ENCODE measurements around the gene EML6. TPM values are rescaled to one million over a fixed set of nuclear protein-coding genes. Genes with fewer than 3 reads are reported as not detected.
"Not testable (repeated sequence)": the region's sequence is repeated elsewhere in the genome, so short reads cannot be mapped to it uniquely, and the experiment has no call there.

EML6 gene
- total and polyA plus RNA-seq, 5 donors, result 0.26 to 1.5 (median 0.72) TPM

- intact Hi-C loops (cut with DNase I), result no loop called here
- H3K4me3 ChIP-seq (ENCODE audit: low read length), result no peak overlapping the region
- H3K27ac ChIP-seq (ENCODE audit: low read length), result no peak overlapping the region
- no peak for DNase-seq
- no peaks in the 10 kb centered on the region for H3K4me1 ChIP-seq (ENCODE audit: control insufficient read depth, insufficient read depth, low read length)
- H3K9me3 ChIP-seq (ENCODE audit: control insufficient read depth, low read length), result no peaks in the 10 kb centered on the region
- H3K27me3 ChIP-seq (ENCODE audit: control insufficient read depth, insufficient read depth), result no peaks in the 10 kb centered on the region
- WGBS, result 82% methylated on average over 4 of the region's 4 CpGs
- peak in 1 of 2 donors; percentile 14 for ATAC-seq
Observed at GRCh38 chr2:54687595-54688152, 35.8 kb upstream of the EML6 start.

GRCh38 chr2:54691445-54692135 is 31.9 kb upstream of the EML6 start:
- DNase-seq (no peak), ATAC-seq (no peak)
- intact Hi-C loops (cut with DNase I), result no loop called here
- WGBS, result 88% methylated on average over 8 of the region's 8 CpGs
- no peaks in the 10 kb centered on the region for H3K27me3 ChIP-seq (ENCODE audit: control insufficient read depth, insufficient read depth)
- H3K9me3 ChIP-seq (ENCODE audit: control insufficient read depth, low read length), result no peaks in the 10 kb centered on the region
- no peaks in the 10 kb centered on the region for H3K4me1 ChIP-seq (ENCODE audit: control insufficient read depth, insufficient read depth, low read length)
- no peak overlapping the region for H3K4me3 ChIP-seq (ENCODE audit: low read length)
- H3K27ac ChIP-seq (ENCODE audit: low read length), result no peak overlapping the region

GRCh38 chr2:54692556-54692955 is 30.9 kb upstream of the EML6 start:
- intact Hi-C loops (cut with DNase I), result no loop called here
- Histone ChIP-seq H3K27me3 (ENCODE audit: control insufficient read depth, insufficient read depth) (no peaks in the 10 kb centered on the region), H3K27ac (ENCODE audit: low read length) (no peak overlapping the region), H3K4me3 (ENCODE audit: low read length) (no peak overlapping the region), H3K9me3 (ENCODE audit: control insufficient read depth, low read length) (no peaks in the 10 kb centered on the region), H3K4me1 (ENCODE audit: control insufficient read depth, insufficient read depth, low read length) (no peaks in the 10 kb centered on the region)
- ATAC-seq (no peak), DNase-seq (no peak)

- Histone ChIP-seq H3K27ac (ENCODE audit: low read length) (no peak overlapping the region), H3K4me3 (ENCODE audit: low read length) (no peak overlapping the region), H3K9me3 (ENCODE audit: control insufficient read depth, low read length) (no peaks in the 10 kb centered on the region), H3K4me1 (ENCODE audit: control insufficient read depth, insufficient read depth, low read length) (no peaks in the 10 kb centered on the region), H3K27me3 (ENCODE audit: control insufficient read depth, insufficient read depth) (no peaks in the 10 kb centered on the region)
- no peak for DNase-seq
- no peak for ATAC-seq
- intact Hi-C loops (cut with DNase I), result no loop called here
- WGBS, result 96% methylated on average over 4 of the region's 4 CpGs
Observed at GRCh38 chr2:54695378-54695777, 28.1 kb upstream of the EML6 start.

GRCh38 chr2:54697934-54698333 is 25.5 kb upstream of the EML6 start:
- intact Hi-C loops (cut with DNase I), result no loop called here
- 97% methylated on average over 1 of the region's 1 CpG for WGBS
- no peak for ATAC-seq
- H3K27me3 ChIP-seq (ENCODE audit: control insufficient read depth, insufficient read depth), result no peaks in the 10 kb centered on the region
- no peaks in the 10 kb centered on the region for H3K4me1 ChIP-seq (ENCODE audit: control insufficient read depth, insufficient read depth, low read length)
- DNase-seq, result no peak
- no peak overlapping the region for H3K27ac ChIP-seq (ENCODE audit: low read length)
- H3K4me3 ChIP-seq (ENCODE audit: low read length), result no peak overlapping the region
- no peaks in the 10 kb centered on the region for H3K9me3 ChIP-seq (ENCODE audit: control insufficient read depth, low read length)

- H3K27me3 ChIP-seq (ENCODE audit: control insufficient read depth, insufficient read depth); intact Hi-C loops (cut with DNase I); H3K9me3 ChIP-seq (ENCODE audit: control insufficient read depth, low read length); ATAC-seq; DNase-seq; H3K4me1 ChIP-seq (ENCODE audit: control insufficient read depth, insufficient read depth, low read length); H3K4me3 ChIP-seq (ENCODE audit: low read length); H3K27ac ChIP-seq (ENCODE audit: low read length): not testable (repeated sequence)
- WGBS, result 95% methylated on average over 37 of the region's 37 CpGs
Observed at GRCh38 chr2:54698926-54699325, 24.5 kb upstream of the EML6 start.

GRCh38 chr2:54699665-54700064 is 23.8 kb upstream of the EML6 start:
- WGBS, result 93% methylated on average over 2 of the region's 2 CpGs
- DNase-seq (no peak), ATAC-seq (no peak)
- Histone ChIP-seq H3K9me3 (ENCODE audit: control insufficient read depth, low read length) (no peaks in the 10 kb centered on the region), H3K27me3 (ENCODE audit: control insufficient read depth, insufficient read depth) (no peaks in the 10 kb centered on the region), H3K27ac (ENCODE audit: low read length) (no peak overlapping the region), H3K4me1 (ENCODE audit: control insufficient read depth, insufficient read depth, low read length) (no peaks in the 10 kb centered on the region), H3K4me3 (ENCODE audit: low read length) (no peak overlapping the region)
- intact Hi-C loops (cut with DNase I), result loop anchor here in 3 of 4 donors (10.0 kb wide), 5 partner anchors 175 to 595 kb away; partner anchors contain the start of gene ACYP2 (in 1 of the 3)

- no peak overlapping the region for H3K27ac ChIP-seq (ENCODE audit: low read length)
- H3K4me1 ChIP-seq (ENCODE audit: control insufficient read depth, insufficient read depth, low read length), result no peaks in the 10 kb centered on the region
- H3K4me3 ChIP-seq (ENCODE audit: low read length), result no peak overlapping the region
- intact Hi-C loops (cut with DNase I), result loop anchor here in 3 of 4 donors (10.0 kb wide), 5 partner anchors 176 to 596 kb away; partner anchors contain the start of gene ACYP2 (in 1 of the 3)
- DNase-seq (no peak), ATAC-seq (no peak)
- H3K27me3 ChIP-seq (ENCODE audit: control insufficient read depth, insufficient read depth), result no peaks in the 10 kb centered on the region
- 88% methylated on average over 2 of the region's 2 CpGs for WGBS
- no peaks in the 10 kb centered on the region for H3K9me3 ChIP-seq (ENCODE audit: control insufficient read depth, low read length)
Observed at GRCh38 chr2:54701029-54701428, 22.4 kb upstream of the EML6 start.

GRCh38 chr2:54704238-54704637 is 19.2 kb upstream of the EML6 start:
- no peaks in the 10 kb centered on the region for H3K27me3 ChIP-seq (ENCODE audit: control insufficient read depth, insufficient read depth)
- H3K4me3 ChIP-seq (ENCODE audit: low read length), result no peak overlapping the region
- H3K9me3 ChIP-seq (ENCODE audit: control insufficient read depth, low read length), result no peaks in the 10 kb centered on the region
- intact Hi-C loops (cut with DNase I), result loop anchor here in 3 of 4 donors (10.0 kb wide), 5 partner anchors 179 to 599 kb away; partner anchors contain the start of gene ACYP2 (in 1 of the 3)
- H3K4me1 ChIP-seq (ENCODE audit: control insufficient read depth, insufficient read depth, low read length), result no peaks in the 10 kb centered on the region
- no peak for DNase-seq
- H3K27ac ChIP-seq (ENCODE audit: low read length), result no peak overlapping the region
- 68% methylated on average over 1 of the region's 1 CpG for WGBS
- peak in 1 of 2 donors; percentile 14 for ATAC-seq

- intact Hi-C loops (cut with DNase I), result loop anchor here in 3 of 4 donors (10.0 kb wide), 5 partner anchors 180 to 600 kb away; partner anchors contain the start of gene ACYP2 (in 1 of the 3)
- DNase-seq (no peak), ATAC-seq (peak; percentile 57 to 69)
- H3K4me1 ChIP-seq (ENCODE audit: control insufficient read depth, insufficient read depth, low read length), result no peaks in the 10 kb centered on the region
- H3K27ac ChIP-seq (ENCODE audit: low read length), result no peak overlapping the region
- no peaks in the 10 kb centered on the region for H3K27me3 ChIP-seq (ENCODE audit: control insufficient read depth, insufficient read depth)
- H3K4me3 ChIP-seq (ENCODE audit: low read length), result no peak overlapping the region
- WGBS, result 4% methylated on average over 3 of the region's 3 CpGs
- H3K9me3 ChIP-seq (ENCODE audit: control insufficient read depth, low read length), result no peaks in the 10 kb centered on the region
Observed at GRCh38 chr2:54704688-54705605, 18.5 kb upstream of the EML6 start.

- H3K27ac ChIP-seq (ENCODE audit: low read length), result no peak overlapping the region
- no peaks in the 10 kb centered on the region for H3K4me1 ChIP-seq (ENCODE audit: control insufficient read depth, insufficient read depth, low read length)
- intact Hi-C loops (cut with DNase I), result loop anchor here in 3 of 4 donors (10.0 kb wide), 5 partner anchors 182 to 602 kb away; partner anchors contain the start of gene ACYP2 (in 1 of the 3)
- H3K4me3 ChIP-seq (ENCODE audit: low read length), result no peak overlapping the region
- H3K9me3 ChIP-seq (ENCODE audit: control insufficient read depth, low read length), result no peaks in the 10 kb centered on the region
- DNase-seq (no peak), ATAC-seq (no peak)
- H3K27me3 ChIP-seq (ENCODE audit: control insufficient read depth, insufficient read depth), result no peaks in the 10 kb centered on the region
- 91% methylated on average over 1 of the region's 1 CpG for WGBS
Observed at GRCh38 chr2:54706622-54707021, 16.8 kb upstream of the EML6 start.

Measured in right cardiac atrium (tissue), 5 donors.